Panc1 (cell line): Measurements from ENCODE around the gene AHCYL1.

Source experiments
- CTCF ChIP-seq: fragments of 450-650 bp; IDR thresholded peaks from 2 replicates; pipeline ENCODE4 v1.5.1; 2017; ENCODE audit warnings: mild to moderate bottlenecking
- POLR2AphosphoS5 ChIP-seq: IDR thresholded peaks from 2 replicates; pipeline ENCODE4 v1.6.1; 2012; ENCODE audit warnings: mild to moderate bottlenecking, low read depth, low read length, moderate library complexity
- TCF7L2 ChIP-seq: IDR thresholded peaks from 2 replicates; pipeline ENCODE4 v1.6.1; 2011; ENCODE audit warnings: mild to moderate bottlenecking, low read depth, low read length, inconsistent platforms

- TF ChIP-seq TCF7L2 (no peak), POLR2AphosphoS5 (no peak), CTCF (no peak)
These were observed 5.1 kb downstream of the AHCYL1 start for GRCh38 chr1:109989506-109990301.
